ENCODE results near the gene MCRIP1. TPM values are rescaled to one million over a fixed set of nuclear protein-coding genes. Genes with fewer than 3 reads are reported as not detected.

Gene MCRIP1
- total and polyA plus RNA-seq, 2 experiments from 2014 or later, result 102 to 145 TPM

DNA sequence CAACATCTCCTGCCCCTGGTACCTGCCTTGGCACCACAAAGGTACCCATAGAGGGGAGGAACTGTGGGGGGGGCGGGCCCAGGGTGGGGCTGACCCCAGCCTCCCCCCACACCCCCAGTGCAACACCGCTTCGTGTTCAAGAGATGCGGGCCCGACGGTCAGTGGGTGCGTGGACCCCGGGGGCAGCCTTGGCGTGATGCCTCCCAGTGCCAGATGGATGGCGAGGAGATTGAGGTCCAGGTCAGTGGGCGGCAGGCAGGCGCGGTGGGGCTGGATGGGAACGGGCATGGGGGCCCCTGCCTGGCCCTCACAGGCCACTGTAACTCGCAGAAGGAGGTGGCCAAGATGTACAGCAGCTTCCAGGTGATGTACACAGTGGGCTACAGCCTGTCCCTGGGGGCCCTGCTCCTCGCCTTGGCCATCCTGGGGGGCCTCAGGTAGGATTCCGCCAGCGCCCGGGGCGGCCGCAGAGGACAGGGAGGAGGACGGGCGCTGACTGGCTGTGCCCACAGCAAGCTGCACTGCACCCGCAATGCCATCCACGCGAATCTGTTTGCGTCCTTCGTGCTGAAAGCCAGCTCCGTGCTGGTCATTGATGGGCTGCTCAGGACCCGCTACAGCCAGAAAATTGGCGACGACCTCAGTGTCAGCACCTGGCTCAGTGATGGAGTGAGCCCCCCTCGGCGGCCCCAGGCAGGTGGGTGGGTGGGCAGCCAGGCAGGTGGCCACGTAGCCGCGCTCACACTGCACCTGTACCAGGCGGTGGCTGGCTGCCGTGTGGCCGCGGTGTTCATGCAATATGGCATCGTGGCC is 22.0 kb downstream of the MCRIP1 start:
- no peak for DNase-seq
- Histone ChIP-seq H3K36me3 (ENCODE audit: low read depth) (no peaks in the 10 kb centered on the region), H3K27ac (no peak overlapping the region), H3K9me3 (ENCODE audit: low read depth) (no peaks in the 10 kb centered on the region), H3K4me3 (no peak overlapping the region), H3K4me2 (ENCODE audit: unreplicated experiment) (no peak overlapping the region), H3K9me2 (ENCODE audit: insufficient read depth) (no peaks in the 10 kb centered on the region), H3K9ac (no peak overlapping the region), H2AFZ (no peak overlapping the region), H3K79me2 (ENCODE audit: insufficient read depth) (no peaks in the 10 kb centered on the region), H3K27me3 (replicated peaks; ENCODE audit: insufficient read depth) (peaks cover 33% of the 10 kb centered on the region), H3F3A (ENCODE audit: insufficient read depth) (no peaks in the 10 kb centered on the region), H3K4me1 (ENCODE audit: insufficient read depth) (no peaks in the 10 kb centered on the region), H4K20me1 (ENCODE audit: insufficient read depth) (no peaks in the 10 kb centered on the region)
- 61 to 63% methylated on average over 37 to 42 of the region's 42 CpGs for WGBS, 2 experiments (ENCODE audit: low coverage in 1 of 2, low lambda C conversion rate in 2 of 2, missing lambda C conversion rate in 2 of 2)
- in situ Hi-C loops (cut with MboI), result no loop called here
- TF ChIP-seq EZH2phosphoT487 (IDR thresholded peaks at IDR 0.05; ENCODE audit: insufficient read depth, low read depth), result no peak
- no peak for TF ChIP-seq EZH2 (IDR thresholded peaks at IDR 0.05; ENCODE audit: insufficient read depth, poor library complexity, severe bottlenecking)

GRCh38 chr17:81810476-81810875 is 22.6 kb downstream of the MCRIP1 start:
- Histone ChIP-seq H3K9me2 (ENCODE audit: insufficient read depth) (no peaks in the 10 kb centered on the region), H3K27ac (no peak overlapping the region), H3K9me3 (ENCODE audit: low read depth) (no peaks in the 10 kb centered on the region), H3K4me2 (ENCODE audit: unreplicated experiment) (no peak overlapping the region), H3K27me3 (replicated peaks; ENCODE audit: insufficient read depth) (peaks cover 39% of the 10 kb centered on the region), H2AFZ (no peak overlapping the region), H3K79me2 (ENCODE audit: insufficient read depth) (no peaks in the 10 kb centered on the region), H3K36me3 (ENCODE audit: low read depth) (no peaks in the 10 kb centered on the region), H3K4me3 (no peak overlapping the region), H3F3A (ENCODE audit: insufficient read depth) (no peaks in the 10 kb centered on the region), H3K4me1 (ENCODE audit: insufficient read depth) (no peaks in the 10 kb centered on the region), H3K9ac (no peak overlapping the region), H4K20me1 (ENCODE audit: insufficient read depth) (no peaks in the 10 kb centered on the region)
- DNase-seq, result no peak
- in situ Hi-C loops (cut with MboI), result no loop called here
- TF ChIP-seq EZH2phosphoT487 (IDR thresholded peaks at IDR 0.05; ENCODE audit: insufficient read depth, low read depth) (no peak), EZH2 (IDR thresholded peaks at IDR 0.05; ENCODE audit: insufficient read depth, poor library complexity, severe bottlenecking) (no peak)
- 56 to 63% methylated on average over 6 to 8 of the region's 8 CpGs for WGBS, 2 experiments (ENCODE audit: low coverage in 1 of 2, low lambda C conversion rate in 2 of 2, missing lambda C conversion rate in 2 of 2)

DNA sequence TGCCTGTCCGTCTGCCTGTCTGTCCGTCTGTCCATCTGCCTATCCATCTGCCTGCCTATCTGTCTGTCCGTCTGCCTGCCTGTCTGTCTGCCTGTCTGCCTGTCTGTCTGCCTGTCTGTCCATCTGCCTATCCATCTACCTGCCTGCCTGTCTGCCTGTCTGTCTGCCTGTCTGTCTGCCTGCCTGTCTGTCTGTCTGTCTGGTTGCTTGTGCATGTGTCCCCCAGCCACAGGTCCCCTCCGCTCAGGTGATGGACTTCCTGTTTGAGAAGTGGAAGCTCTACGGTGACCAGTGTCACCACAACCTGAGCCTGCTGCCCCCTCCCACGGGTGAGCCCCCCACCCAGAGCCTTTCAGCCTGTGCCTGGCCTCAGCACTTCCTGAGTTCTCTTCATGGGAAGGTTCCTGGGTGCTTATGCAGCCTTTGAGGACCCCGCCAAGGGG is 23.5 kb downstream of the MCRIP1 start:
- Histone ChIP-seq H3K4me1 (ENCODE audit: insufficient read depth) (no peaks in the 10 kb centered on the region), H3K27me3 (replicated peaks; ENCODE audit: insufficient read depth) (peaks cover 48% of the 10 kb centered on the region), H3K9ac (no peak overlapping the region), H3F3A (ENCODE audit: insufficient read depth) (no peaks in the 10 kb centered on the region), H3K79me2 (ENCODE audit: insufficient read depth) (no peaks in the 10 kb centered on the region), H3K9me3 (ENCODE audit: low read depth) (no peaks in the 10 kb centered on the region), H3K4me2 (ENCODE audit: unreplicated experiment) (no peak overlapping the region), H4K20me1 (ENCODE audit: insufficient read depth) (no peaks in the 10 kb centered on the region), H3K4me3 (no peak overlapping the region), H3K9me2 (ENCODE audit: insufficient read depth) (no peaks in the 10 kb centered on the region), H2AFZ (no peak overlapping the region), H3K27ac (no peak overlapping the region), H3K36me3 (ENCODE audit: low read depth) (no peaks in the 10 kb centered on the region)
- 63 to 67% methylated on average over 7 of the region's 7 CpGs for WGBS, 2 experiments (ENCODE audit: low coverage in 1 of 2, low lambda C conversion rate in 2 of 2, missing lambda C conversion rate in 2 of 2)
- DNase-seq, result no peak
- in situ Hi-C loops (cut with MboI), result no loop called here
- TF ChIP-seq EZH2 (IDR thresholded peaks at IDR 0.05; ENCODE audit: insufficient read depth, poor library complexity, severe bottlenecking) (no peak), EZH2phosphoT487 (IDR thresholded peaks at IDR 0.05; ENCODE audit: insufficient read depth, low read depth) (no peak)

- no peak for TF ChIP-seq EZH2phosphoT487 (IDR thresholded peaks at IDR 0.05; ENCODE audit: insufficient read depth, low read depth)
These were observed 24.1 kb downstream of the MCRIP1 start for GRCh38 chr17:81808778-81809555.

More at GRCh38 chr17:81808778-81809555, 24.1 kb downstream of the MCRIP1 start:
- Histone ChIP-seq H3K27ac (no peak overlapping the region), H3K79me2 (ENCODE audit: insufficient read depth) (no peaks in the 10 kb centered on the region), H3K9me2 (ENCODE audit: insufficient read depth) (no peaks in the 10 kb centered on the region), H3K36me3 (ENCODE audit: low read depth) (no peaks in the 10 kb centered on the region), H3K9ac (no peak overlapping the region), H3K4me2 (ENCODE audit: unreplicated experiment) (no peak overlapping the region), H3F3A (ENCODE audit: insufficient read depth) (no peaks in the 10 kb centered on the region), H3K9me3 (ENCODE audit: low read depth) (no peaks in the 10 kb centered on the region), H3K4me3 (no peak overlapping the region), H4K20me1 (ENCODE audit: insufficient read depth) (no peaks in the 10 kb centered on the region), H3K27me3 (replicated peaks; ENCODE audit: insufficient read depth) (peaks cover 54% of the 10 kb centered on the region), H3K4me1 (ENCODE audit: insufficient read depth) (no peaks in the 10 kb centered on the region), H2AFZ (no peak overlapping the region)
- WGBS, 2 experiments (ENCODE audit: low coverage in 1 of 2, low lambda C conversion rate in 2 of 2, missing lambda C conversion rate in 2 of 2), result 54 to 62% methylated on average over 17 to 20 of the region's 20 CpGs
- no peak for DNase-seq
- in situ Hi-C loops (cut with MboI), result no loop called here
